Measurements from ENCODE around the gene GABARAP.

GABARAP gene

GRCh38 chr17:7205561-7205960 lies 36.7 kb downstream of the GABARAP start:
- no peak for DNase-seq

- DNase-seq = no peak
Observed at GRCh38 chr17:7204828-7205461, 37.3 kb downstream of the GABARAP start.

- no peak for DNase-seq
Observed at GRCh38 chr17:7204336-7204735, 37.9 kb downstream of the GABARAP start.

GRCh38 chr17:7203391-7203790 lies 38.9 kb downstream of the GABARAP start:
- no peak for DNase-seq

GRCh38 chr17:7196651-7197401 lies 45.4 kb downstream of the GABARAP start:
- no peak for DNase-seq

- no peak for DNase-seq
Observed at GRCh38 chr17:7195971-7196370, 46.3 kb downstream of the GABARAP start.

GRCh38 chr17:7192271-7192937 lies 49.8 kb downstream of the GABARAP start:
- no peak for DNase-seq

GRCh38 chr17:7191571-7192270 lies 50.5 kb downstream of the GABARAP start:
- DNase-seq = peak; percentile 81

GRCh38 chr17:7191069-7191468 lies 51.2 kb downstream of the GABARAP start:
- DNase-seq = no peak

- DNase-seq = no peak
Observed at GRCh38 chr17:7190276-7190917, 51.9 kb downstream of the GABARAP start.

Data from 8988T (cell line).